NT2/D1 (cell line): ENCODE results near the gene PLEKHA4.

Experiments used
- SUZ12 ChIP-seq: IDR thresholded peaks from 2 replicates; pipeline ENCODE4 v1.6.1; 2011; ENCODE audit not compliant: insufficient read length, insufficient read depth; ENCODE audit errors: extremely low read depth
- YY1 ChIP-seq: IDR thresholded peaks from 2 replicates; pipeline ENCODE4 v1.6.1; 2011; ENCODE audit not compliant: insufficient read length, insufficient read depth
- ZNF274 ChIP-seq: IDR thresholded peaks from 2 replicates; pipeline ENCODE4 v1.6.1; 2011; ENCODE audit warnings: mild to moderate bottlenecking, low read depth, low read length

DNA sequence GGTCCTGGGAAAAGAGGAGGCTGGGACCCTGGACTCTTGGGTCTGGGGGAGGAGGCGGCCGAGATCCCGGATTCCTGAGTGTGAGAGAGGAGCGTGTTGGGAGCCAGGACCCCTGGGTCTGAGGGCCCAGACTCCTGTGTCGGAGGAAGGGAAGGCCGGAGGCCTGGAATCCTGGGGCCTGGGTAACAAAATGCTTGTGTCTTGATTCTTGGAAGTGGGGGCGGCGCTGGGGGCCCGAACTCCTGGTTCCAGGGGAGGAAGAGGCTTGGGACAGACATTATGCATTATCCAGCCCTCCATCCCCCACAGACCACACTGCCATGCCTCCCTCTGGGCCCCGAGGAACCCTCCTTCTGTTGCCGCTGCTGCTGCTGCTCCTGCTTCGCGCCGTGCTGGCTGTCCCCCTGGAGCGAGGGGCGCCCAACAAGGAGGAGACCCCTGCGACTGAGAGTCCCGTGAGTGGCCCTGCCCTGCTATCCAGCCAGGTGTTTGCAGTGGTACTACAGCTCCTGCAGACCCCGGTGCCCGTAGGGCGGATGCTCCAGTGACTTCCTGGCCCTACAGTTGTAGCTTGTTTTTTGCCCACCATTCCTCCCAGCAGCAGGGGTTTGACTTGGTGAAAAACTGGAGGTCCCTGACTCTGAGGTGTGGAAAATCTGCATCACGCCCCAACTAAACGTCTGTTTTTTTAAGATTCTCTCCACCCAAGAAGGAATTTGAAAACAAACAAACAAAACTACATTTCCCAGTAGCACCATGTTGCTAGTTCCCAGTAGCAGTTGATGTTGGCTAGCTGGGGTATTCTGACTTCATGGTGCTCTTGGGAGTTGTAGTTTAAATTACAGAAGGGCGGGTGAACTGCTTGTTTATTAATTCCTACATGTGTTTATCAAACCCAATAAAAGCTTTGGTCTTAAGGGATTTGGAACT lies 32.3 kb upstream of the PLEKHA4 start:
- TF ChIP-seq SUZ12 (no peak), YY1 (no peak), ZNF274 (no peak)
